Neural cell (in vitro differentiated cells): ENCODE measurements around the gene GINS2. TPM values are rescaled to one million over a fixed set of nuclear protein-coding genes. Genes with fewer than 3 reads are reported as not detected.

Experiments
- H2AFZ ChIP-seq: fragments of 200-600, 300-800 bp; sonication (generic), shearing (Covaris generic); 2 replicates; pipeline ENCODE4 v1.6.0; 2014; ENCODE audit warnings: low read depth, mild to moderate bottlenecking, antibody characterized with exemption, low read length, moderate library complexity
- H3F3A ChIP-seq: fragments of 200-600 bp; shearing (Covaris generic); 2 replicates; pipeline ENCODE4 v1.6.1; 2016; ENCODE audit warnings: mild to moderate bottlenecking, moderate library complexity, mixed read lengths, antibody characterized with exemption, low read length; ENCODE audit not compliant: insufficient read depth, poor library complexity, severe bottlenecking
- H3K27ac ChIP-seq: fragments of 200-600, 300-800 bp; sonication (generic), shearing (Covaris generic); 2 replicates; pipeline ENCODE4 v1.5.1; 2014; ENCODE audit warnings: mild to moderate bottlenecking, low read length, moderate library complexity
- H3K27me3 ChIP-seq: fragments of 300-800, 200-600 bp; sonication (generic), shearing (Covaris generic); 2 replicates; pipeline ENCODE4 v1.6.0; 2014; ENCODE audit warnings: mild to moderate bottlenecking, low read depth, low read length, moderate library complexity; ENCODE audit not compliant: insufficient read depth
- H3K36me3 ChIP-seq: fragments of 300-800, 200-600 bp; sonication (generic), shearing (Covaris generic); 2 replicates; pipeline ENCODE4 v1.5.1; 2014; ENCODE audit warnings: mild to moderate bottlenecking, antibody characterized with exemption, low read length, moderate library complexity; ENCODE audit not compliant: insufficient read depth
- H3K4me2 ChIP-seq: fragments of 300-800, 200-600 bp; sonication (generic), shearing (Covaris generic); 2 replicates; pipeline ENCODE4 v1.6.0; 2014; ENCODE audit warnings: mild to moderate bottlenecking, low read length
- H3K4me3 ChIP-seq: fragments of 300-800, 200-600 bp; sonication (generic), shearing (Covaris generic); 2 replicates; pipeline ENCODE4 v1.5.1; 2014; ENCODE audit warnings: mild to moderate bottlenecking, low read length, moderate library complexity
- H3K79me2 ChIP-seq: fragments of 200-600 bp; shearing (Covaris generic); replicated peaks from 2 replicates; pipeline ENCODE4 v1.6.0; 2014; ENCODE audit warnings: mild to moderate bottlenecking, low read length, moderate library complexity; ENCODE audit not compliant: insufficient read depth
- H3K9ac ChIP-seq: fragments of 300-800, 200-600 bp; sonication (generic), shearing (Covaris generic); 2 replicates; pipeline ENCODE4 v1.6.1; 2016; ENCODE audit warnings: mild to moderate bottlenecking, low read length, mixed read lengths
- H3K9me2 ChIP-seq: fragments of 200-600 bp; shearing (Covaris generic); 2 replicates; pipeline ENCODE4 v1.6.1; 2016; ENCODE audit warnings: mild to moderate bottlenecking, low read length, mixed read lengths; ENCODE audit not compliant: insufficient read depth
- H3K9me3 ChIP-seq: fragments of 200-600, 300-800 bp; sonication (generic), shearing (Covaris generic); 2 replicates; pipeline ENCODE4 v1.6.1; 2016; ENCODE audit warnings: mild to moderate bottlenecking, mixed run types, low read length, moderate library complexity, mixed read lengths
- H4K20me1 ChIP-seq: fragments of 200-600 bp; shearing (Covaris generic); 2 replicates; pipeline ENCODE4 v1.6.1; 2016; ENCODE audit warnings: mild to moderate bottlenecking, mixed run types; ENCODE audit not compliant: insufficient read depth
- CTCF ChIP-seq: fragments of 450-650 bp; IDR thresholded peaks from 2 replicates; pipeline ENCODE4 v1.5.1; 2014; ENCODE audit warnings: antibody characterized with exemption, mild to moderate bottlenecking, moderate library complexity; ENCODE audit not compliant: poor library complexity, severe bottlenecking
- EP300 ChIP-seq: fragments of 450-650 bp; conservative IDR thresholded peaks from 2 replicates; pipeline ENCODE4 v1.6.1; 2014; ENCODE audit warnings: antibody characterized with exemption, mild to moderate bottlenecking, moderate library complexity; ENCODE audit not compliant: poor library complexity, severe bottlenecking
- EZH2 ChIP-seq: fragments of 200-600, 300-800 bp; shearing (Covaris generic), sonication (generic); IDR thresholded peaks from 2 replicates; pipeline ENCODE4 v1.6.1; 2014; ENCODE audit warnings: antibody characterized with exemption, low read length, borderline replicate concordance, mild to moderate bottlenecking; ENCODE audit not compliant: insufficient read depth, poor library complexity, severe bottlenecking
- MXI1 ChIP-seq: fragments of 450-650 bp; conservative IDR thresholded peaks from 2 replicates; pipeline ENCODE4 v1.6.1; 2014; ENCODE audit warnings: antibody characterized with exemption, mild to moderate bottlenecking; ENCODE audit not compliant: poor library complexity, severe bottlenecking
- POLR2AphosphoS5 ChIP-seq: IDR thresholded peaks from 2 replicates; pipeline ENCODE4 v1.6.1; 2012
- RAD21 ChIP-seq: fragments of 450-650 bp; conservative IDR thresholded peaks from 2 replicates; pipeline ENCODE4 v1.6.1; 2014; ENCODE audit warnings: antibody characterized with exemption, mild to moderate bottlenecking, moderate library complexity
- REST ChIP-seq: IDR thresholded peaks from 2 replicates; pipeline ENCODE4 v1.6.1; 2012; ENCODE audit warnings: borderline replicate concordance
- SMC3 ChIP-seq: fragments of 450-650 bp; conservative IDR thresholded peaks from 2 replicates; pipeline ENCODE4 v1.6.1; 2014; ENCODE audit warnings: antibody characterized with exemption, mild to moderate bottlenecking, moderate library complexity; ENCODE audit not compliant: poor library complexity
- TAF1 ChIP-seq: IDR thresholded peaks from 2 replicates; pipeline ENCODE4 v1.6.1; 2012; ENCODE audit warnings: low read depth
- polyA plus RNA-seq: library from polyadenylated mRNA; depleted of rRNA; stranded (reverse); fragments of >200 nt; gene quantifications from 2 replicates; pipeline ENCODE4 v1.2.3, GENCODE V29; 2014

The GINS2 gene
- polyA plus RNA-seq, 1 donor from 2014 or later, result 9.2 TPM

GRCh38 chr16:85641776-85642176 lies 47.0 kb downstream of the GINS2 start:
- no peak overlapping the region for H3K4me2 ChIP-seq
- TF ChIP-seq RAD21, result no peak
- TF ChIP-seq TAF1, result no peak
- TF ChIP-seq REST, result no peak
- TF ChIP-seq EP300, result no peak
- no peak for TF ChIP-seq POLR2AphosphoS5
- no peak for TF ChIP-seq CTCF
- no peak for TF ChIP-seq MXI1
- no peak for TF ChIP-seq EZH2
- TF ChIP-seq SMC3, result no peak
- H3K27ac ChIP-seq, result no peak overlapping the region
- H3K9me2 ChIP-seq, result no peaks in the 10 kb centered on the region
- H2AFZ ChIP-seq, result no peak overlapping the region
- no peaks in the 10 kb centered on the region for H3K9me3 ChIP-seq
- peaks cover 13% of the 10 kb centered on the region for H3K79me2 ChIP-seq
- H3K4me3 ChIP-seq, result no peak overlapping the region
- no peaks in the 10 kb centered on the region for H3F3A ChIP-seq
- H3K36me3 ChIP-seq, result no peaks in the 10 kb centered on the region
- no peak overlapping the region for H3K9ac ChIP-seq
- H4K20me1 ChIP-seq, result peaks cover 4% of the 10 kb centered on the region
- no peaks in the 10 kb centered on the region for H3K27me3 ChIP-seq

- H3K4me3 ChIP-seq, result no peak overlapping the region
- no peaks in the 10 kb centered on the region for H3K36me3 ChIP-seq
- no peaks in the 10 kb centered on the region for H3K9me3 ChIP-seq
- H3K79me2 ChIP-seq, result peaks cover 13% of the 10 kb centered on the region
- no peaks in the 10 kb centered on the region for H3K9me2 ChIP-seq
- H3K27ac ChIP-seq, result no peak overlapping the region
- H3K4me2 ChIP-seq, result no peak overlapping the region
- H3K27me3 ChIP-seq, result no peaks in the 10 kb centered on the region
- H3F3A ChIP-seq, result no peaks in the 10 kb centered on the region
- H4K20me1 ChIP-seq, result peaks cover 4% of the 10 kb centered on the region
- no peak overlapping the region for H3K9ac ChIP-seq
- TF ChIP-seq EP300 (no peak), CTCF (no peak)
- H2AFZ ChIP-seq, result no peak overlapping the region
These were observed 47.4 kb downstream of the GINS2 start for GRCh38 chr16:85641305-85641704.
